ENCODE results near the gene HNRNPC.

- TF ChIP-seq EZH2phosphoT487 (IDR thresholded peaks at IDR 0.05) (no peak), CTCF (IDR thresholded peaks at IDR 0.05) (no peak)
Observed at GRCh38 chr14:21215130-21215878, 53.9 kb downstream of the HNRNPC start.

Data from neural progenitor cell (in vitro differentiated cells).